Activated T-cell treated with anti-CD3 and anti-CD28 coated beads for 24 hours (primary cell): ENCODE results near the gene ZNF385B.
"Not testable (repeated sequence)": the region's sequence is repeated elsewhere in the genome, so short reads cannot be mapped to it uniquely, and the experiment has no call there.

Experiments used
- DNase-seq: peaks from one replicate; pipeline ENCODE4 v3.0.0-alpha.2; 2020; ENCODE audit warnings: low read depth

ZNF385B gene

GRCh38 chr2:179802051-179802882 lies 59.1 kb downstream of the ZNF385B start:
- no peak for DNase-seq

GRCh38 chr2:179800776-179801175 lies 60.6 kb downstream of the ZNF385B start:
- DNase-seq: no peak

DNA sequence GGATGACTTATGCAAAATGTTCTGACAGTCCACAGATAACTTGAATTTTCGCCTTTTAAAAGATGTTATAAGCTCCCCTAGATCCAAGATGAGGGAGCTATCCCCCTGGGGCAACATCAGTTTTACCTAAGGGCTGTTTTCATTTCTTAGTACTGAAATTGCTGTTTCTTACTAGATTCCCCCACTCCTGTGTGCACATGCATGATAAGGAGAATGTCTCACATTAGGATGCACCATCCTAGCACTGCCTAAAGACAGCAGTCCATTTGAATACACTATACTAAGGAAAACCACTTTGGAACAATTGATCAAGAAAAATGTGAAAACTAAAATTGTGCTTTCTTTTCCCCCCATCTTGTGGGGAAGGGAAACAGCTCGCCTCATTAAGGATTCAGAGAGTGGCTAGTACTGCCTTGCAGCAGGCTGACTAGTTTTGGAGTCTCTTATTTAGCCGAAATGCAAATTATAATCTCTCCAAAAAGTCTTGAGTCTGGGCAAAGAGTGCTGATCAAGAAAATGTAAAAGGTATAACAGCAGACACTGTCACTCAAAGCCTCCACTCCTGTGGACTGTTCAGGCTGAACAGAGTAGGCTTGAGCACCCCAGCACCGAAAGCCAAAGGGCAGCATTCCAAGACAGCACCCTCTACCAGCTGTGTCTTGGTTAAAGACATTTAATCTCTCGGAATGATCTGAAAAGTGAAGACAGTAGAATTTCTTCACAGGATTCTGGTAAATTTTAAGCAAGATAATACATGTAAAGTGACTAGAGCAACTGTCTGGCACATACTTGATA lies 65.0 kb downstream of the ZNF385B start:
- no peak for DNase-seq

DNA sequence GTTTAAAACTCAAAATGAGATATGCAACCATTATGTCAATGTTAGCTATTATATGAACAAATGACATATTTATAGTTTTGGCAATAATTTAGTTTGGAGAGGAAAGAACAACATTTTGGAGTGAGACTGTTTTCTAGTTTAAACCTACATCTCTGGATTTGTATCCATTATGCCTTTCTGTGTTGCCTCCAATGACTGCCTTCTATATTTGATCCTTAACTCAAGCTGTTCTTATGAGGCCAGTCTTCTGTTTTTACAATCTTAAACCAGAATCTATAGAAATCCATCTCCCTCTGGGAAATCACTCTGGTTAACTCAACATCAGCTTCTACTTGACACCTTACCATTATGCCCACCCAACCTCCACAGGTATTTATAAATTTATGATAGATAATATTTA lies 67.5 kb downstream of the ZNF385B start:
- DNase-seq: no peak

DNA sequence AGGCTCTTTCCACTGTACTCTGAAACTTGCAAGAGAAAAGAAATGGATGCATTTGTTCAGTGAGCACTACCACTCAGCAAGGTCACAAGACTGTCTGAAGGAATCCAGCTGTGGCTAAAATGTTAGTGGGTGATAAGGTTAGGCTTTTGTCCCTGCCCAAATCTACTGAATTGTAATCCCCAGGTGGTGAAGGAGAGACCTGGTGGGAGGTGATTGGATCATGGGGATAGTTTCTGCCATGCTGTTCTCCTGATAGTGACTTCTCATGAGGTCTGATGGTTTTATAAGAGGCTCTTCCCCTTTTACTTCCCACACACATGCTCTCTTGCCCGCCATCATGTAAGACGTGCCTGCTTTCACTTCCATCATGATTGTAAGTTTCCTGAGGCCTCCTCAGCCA lies 68.2 kb downstream of the ZNF385B start:
- no peak for DNase-seq

DNA sequence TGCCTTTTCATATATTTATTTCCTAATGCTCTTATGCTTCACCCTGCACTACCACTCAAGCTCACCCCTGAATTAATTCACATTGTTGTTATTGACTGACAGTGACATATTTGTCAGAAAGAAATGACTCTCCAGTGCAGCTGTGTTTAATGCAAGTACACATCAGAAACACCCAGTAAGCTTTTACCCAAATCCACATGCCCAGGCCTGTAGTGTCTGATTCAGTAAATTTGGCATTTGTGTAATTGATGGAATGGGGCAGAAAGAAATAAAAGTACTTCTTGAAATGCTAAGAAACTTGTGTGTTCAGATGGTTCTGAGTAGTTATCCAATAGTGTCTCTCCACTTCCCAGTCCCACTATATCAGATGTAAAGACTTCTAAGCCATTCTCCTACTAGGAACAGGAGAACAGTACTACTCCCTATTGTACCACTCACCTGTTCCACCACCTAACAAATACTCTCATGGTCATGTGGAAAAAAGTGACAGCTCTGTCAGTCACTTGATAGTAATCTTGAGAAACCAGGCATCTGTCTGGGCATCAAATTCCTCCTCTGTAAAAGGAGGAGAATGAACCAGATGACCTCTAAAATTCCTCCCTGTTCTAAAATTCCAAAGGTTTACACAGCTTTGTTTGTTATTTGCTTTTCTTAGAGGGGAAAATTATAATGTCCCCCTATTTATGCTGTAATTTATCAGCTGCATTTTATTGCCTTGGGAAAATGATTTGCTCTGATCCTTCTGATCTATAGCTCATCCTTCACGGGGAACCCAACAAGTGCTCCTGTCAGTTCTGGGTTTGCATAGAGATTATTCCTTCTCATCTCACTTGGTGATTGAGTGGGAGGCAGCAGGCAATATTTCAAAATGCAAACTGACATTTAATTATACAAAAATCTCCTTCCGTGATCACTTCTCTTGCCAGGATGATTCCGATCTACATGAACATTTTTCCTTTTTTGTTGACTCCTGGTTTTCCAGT lies 70.9 kb downstream of the ZNF385B start:
- DNase-seq: no peak

DNA sequence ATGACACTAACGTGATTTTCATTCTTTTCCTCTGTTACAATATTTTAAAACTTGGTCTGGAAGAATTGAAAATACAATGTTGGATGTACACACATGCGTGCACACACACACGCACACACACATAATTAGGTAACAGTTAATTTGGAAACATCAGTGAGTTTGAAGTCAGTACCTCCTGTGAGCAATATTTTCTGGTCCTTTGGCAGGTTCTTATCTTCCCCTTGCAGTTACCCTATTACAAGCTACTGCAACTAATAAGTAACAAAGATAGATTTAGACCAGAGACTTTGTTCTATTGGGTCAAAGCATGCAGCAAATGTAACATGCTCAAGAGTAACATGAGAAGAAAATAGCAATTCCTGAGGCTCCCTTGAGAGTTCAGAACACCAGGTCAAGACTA lies 73.3 kb downstream of the ZNF385B start:
- DNase-seq: no peak

- no peak for DNase-seq
Measured at GRCh38 chr2:179787601-179788000, 73.8 kb downstream of the ZNF385B start.

GRCh38 chr2:179785902-179786301 lies 75.5 kb downstream of the ZNF385B start:
- DNase-seq: no peak

DNA sequence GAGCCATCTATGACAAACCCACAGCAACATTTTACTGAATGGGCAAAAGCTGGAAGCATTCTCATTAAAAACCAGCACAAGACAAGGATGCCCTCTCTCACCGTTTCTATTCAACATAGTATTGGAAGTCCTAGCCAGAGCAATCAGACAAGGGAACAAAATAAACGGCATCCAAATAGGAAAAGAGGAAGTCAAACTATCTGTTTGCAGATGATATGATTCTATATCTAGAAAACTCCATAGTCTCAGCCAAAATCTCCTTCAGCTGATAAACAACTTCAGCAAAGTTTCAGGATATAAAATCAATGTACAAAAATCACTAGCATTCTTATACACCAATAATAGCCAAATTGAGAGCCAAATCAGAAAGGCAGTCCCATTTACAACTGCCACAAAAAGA lies 79.1 kb downstream of the ZNF385B start:
- DNase-seq: not testable (repeated sequence)

- DNase-seq: no peak
Measured at GRCh38 chr2:179773986-179774385, 87.4 kb downstream of the ZNF385B start.

DNA sequence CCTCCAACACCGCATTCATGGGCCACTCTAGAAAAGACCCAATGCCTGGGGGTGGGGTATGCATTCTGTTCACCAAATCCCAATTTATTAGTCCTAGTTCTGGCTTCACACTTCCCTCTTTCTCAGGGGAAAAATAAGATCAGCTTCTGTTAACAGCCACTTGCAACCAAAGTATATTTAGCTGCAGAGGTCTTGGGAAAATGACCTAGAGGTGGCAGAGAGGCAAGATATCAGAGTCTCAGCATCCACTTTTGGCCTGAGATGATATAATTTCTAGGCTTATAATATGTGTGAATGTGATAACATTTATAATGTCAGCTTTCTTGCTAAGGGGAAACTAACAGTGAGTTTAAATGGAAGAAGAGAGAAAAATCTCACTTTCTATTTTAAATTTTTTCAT lies 89.1 kb downstream of the ZNF385B start:
- no peak for DNase-seq

DNA sequence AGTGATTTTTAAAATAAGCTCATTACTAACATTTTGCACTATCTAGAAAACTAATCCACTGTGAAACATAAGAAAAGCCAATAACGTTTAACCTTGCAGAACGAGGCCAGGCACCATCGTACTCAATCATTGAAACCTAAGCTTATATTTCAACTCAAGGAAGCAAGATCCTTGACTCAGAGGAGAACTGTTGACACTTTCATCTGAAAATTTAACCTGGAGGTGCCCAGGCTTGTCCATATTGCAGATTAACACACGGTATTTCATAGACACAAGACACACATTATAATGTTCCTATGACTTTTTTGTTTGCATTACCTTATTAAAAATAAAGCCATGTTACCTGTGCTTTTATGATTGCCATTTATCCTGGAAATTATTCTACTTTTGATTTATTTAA lies 89.6 kb downstream of the ZNF385B start:
- no peak for DNase-seq

DNA sequence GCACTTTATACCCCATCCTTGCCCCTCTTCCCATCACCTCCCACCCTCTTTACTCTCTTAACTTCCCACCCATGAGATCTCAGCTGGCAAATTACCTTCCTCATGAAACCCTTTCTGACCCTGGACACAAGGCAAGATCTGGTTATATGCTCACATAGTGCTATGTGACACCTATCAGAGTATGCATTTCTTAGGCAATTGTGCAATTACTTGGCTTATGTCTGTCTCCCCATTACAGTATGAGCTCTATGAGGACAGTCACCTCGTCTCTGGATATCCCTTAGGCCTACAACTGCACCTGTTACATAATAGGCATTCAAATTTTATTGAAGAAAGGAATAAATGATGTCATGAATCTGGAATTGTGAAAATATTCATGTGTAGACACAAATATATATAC lies 91.4 kb downstream of the ZNF385B start:
- DNase-seq: no peak

- DNase-seq: no peak
Measured at GRCh38 chr2:179769323-179769722, 92.1 kb downstream of the ZNF385B start.

GRCh38 chr2:179768765-179769164 lies 92.6 kb downstream of the ZNF385B start:
- DNase-seq: no peak

DNA sequence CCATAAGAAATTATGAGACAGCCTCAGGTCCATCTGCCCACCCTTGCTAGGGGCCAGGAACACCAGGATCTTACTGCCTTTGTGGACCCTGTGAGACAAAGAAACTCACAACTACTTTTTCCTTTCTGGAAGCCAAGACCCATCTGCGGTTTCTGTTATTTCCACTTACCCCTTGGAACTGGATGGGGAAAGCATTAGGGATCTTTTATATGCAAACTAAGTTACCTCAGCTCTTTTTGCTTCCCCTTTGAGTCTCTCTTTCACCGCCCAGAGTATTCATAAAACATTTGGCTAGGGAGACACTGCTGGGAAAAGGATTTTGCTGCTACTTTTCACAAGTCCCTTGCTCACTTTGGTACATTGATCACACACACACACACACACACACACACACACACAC lies 95.7 kb downstream of the ZNF385B start:
- DNase-seq: no peak

DNA sequence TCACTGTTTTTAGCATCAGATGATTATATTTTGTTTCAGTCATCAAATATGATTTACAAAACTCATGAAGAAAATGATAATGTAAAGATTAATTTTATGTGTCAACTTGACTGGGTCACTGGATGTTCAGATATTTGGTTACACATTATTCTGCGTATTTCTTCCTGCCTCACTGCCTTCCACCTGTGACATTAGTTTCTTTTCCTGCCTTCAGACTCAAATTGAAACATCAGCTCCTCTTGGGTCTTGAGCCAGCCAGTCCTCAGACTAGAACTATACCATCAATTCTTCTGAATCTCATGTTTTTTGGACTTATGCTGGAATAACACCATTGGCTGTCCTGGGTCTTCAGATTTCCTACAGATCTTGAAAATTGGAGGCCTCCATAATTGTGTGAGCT lies 96.7 kb downstream of the ZNF385B start:
- no peak for DNase-seq

DNA sequence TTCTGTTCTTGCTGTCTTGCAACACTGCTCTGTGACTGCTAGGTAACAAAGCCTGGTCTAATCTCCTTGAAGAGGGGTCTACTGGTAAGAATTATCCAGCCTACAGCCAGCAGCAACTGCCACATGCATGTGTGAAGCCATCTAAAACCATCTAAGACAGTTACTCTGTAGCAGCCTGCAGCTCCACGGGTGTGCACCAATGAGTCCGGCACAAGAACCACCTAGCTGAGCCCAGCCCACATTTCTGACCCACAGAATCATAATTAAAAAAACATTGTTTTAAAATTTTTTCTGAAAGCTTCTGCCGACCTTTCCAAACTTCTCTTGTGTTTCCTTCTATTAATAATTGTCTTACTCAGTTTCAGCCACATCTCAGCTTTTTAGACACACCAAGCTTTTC lies 102.8 kb downstream of the ZNF385B start:
- DNase-seq: no peak

- no peak for DNase-seq
Measured at GRCh38 chr2:179751163-179751809, 110.1 kb downstream of the ZNF385B start.

GRCh38 chr2:179749210-179749609 lies 112.2 kb downstream of the ZNF385B start:
- DNase-seq: no peak

GRCh38 chr2:179746981-179747380 lies 114.4 kb downstream of the ZNF385B start:
- DNase-seq: no peak
